ENCODE results near the gene NOS1. TPM values are rescaled to one million over a fixed set of nuclear protein-coding genes. Genes with fewer than 3 reads are reported as not detected.

Gene NOS1
- total RNA-seq, 1 experiment from 2014 or later: 0.06 TPM

GRCh38 chr12:117363953-117364486 lies 2.6 kb upstream of the NOS1 start:
- peak; percentile 51 for DNase-seq (ENCODE audit: low read depth)

GRCh38 chr12:117363056-117363662 lies 1.7 kb upstream of the NOS1 start:
- DNase-seq (ENCODE audit: low read depth): no peak

- no peak for DNase-seq (ENCODE audit: low read depth)
These were observed 965 bp upstream of the NOS1 start for GRCh38 chr12:117362391-117362790.

- DNase-seq (ENCODE audit: low read depth): no peak
These were observed 479 bp upstream of the NOS1 start for GRCh38 chr12:117361905-117362304.

GRCh38 chr12:117360551-117361346 lies 677 bp downstream of the NOS1 start:
- no peak for DNase-seq (ENCODE audit: low read depth)

GRCh38 chr12:117360222-117360550 lies 1.2 kb downstream of the NOS1 start:
- no peak for DNase-seq (ENCODE audit: low read depth)

- DNase-seq (ENCODE audit: low read depth): no peak
These were observed 2.2 kb downstream of the NOS1 start for GRCh38 chr12:117359029-117359845.

- peak; percentile 74 for DNase-seq (ENCODE audit: low read depth)
These were observed 5.4 kb downstream of the NOS1 start for GRCh38 chr12:117356048-117356447.

- no peak for DNase-seq (ENCODE audit: low read depth)
These were observed 8.5 kb downstream of the NOS1 start for GRCh38 chr12:117352883-117353282.

- DNase-seq (ENCODE audit: low read depth): no peak
These were observed 9.2 kb downstream of the NOS1 start for GRCh38 chr12:117352206-117352605.

GRCh38 chr12:117350140-117350539 lies 11.3 kb downstream of the NOS1 start:
- DNase-seq (ENCODE audit: low read depth): no peak

GRCh38 chr12:117347588-117347987 lies 13.8 kb downstream of the NOS1 start:
- no peak for DNase-seq (ENCODE audit: low read depth)

GRCh38 chr12:117344716-117345115 lies 16.7 kb downstream of the NOS1 start:
- no peak for DNase-seq (ENCODE audit: low read depth)

- no peak for DNase-seq (ENCODE audit: low read depth)
These were observed 17.6 kb downstream of the NOS1 start for GRCh38 chr12:117343849-117344248.

- DNase-seq (ENCODE audit: low read depth): no peak
These were observed 18.1 kb downstream of the NOS1 start for GRCh38 chr12:117343296-117343695.

GRCh38 chr12:117342682-117343081 lies 18.7 kb downstream of the NOS1 start:
- peak; percentile 90 for DNase-seq (ENCODE audit: low read depth)

- no peak for DNase-seq (ENCODE audit: low read depth)
These were observed 19.2 kb downstream of the NOS1 start for GRCh38 chr12:117342247-117342646.

- DNase-seq (ENCODE audit: low read depth): peak; percentile 53
These were observed 22.3 kb downstream of the NOS1 start for GRCh38 chr12:117339104-117339503.

- peak; percentile 77 for DNase-seq (ENCODE audit: low read depth)
These were observed 26.4 kb downstream of the NOS1 start for GRCh38 chr12:117334855-117335587.

GRCh38 chr12:117334051-117334450 lies 27.4 kb downstream of the NOS1 start:
- no peak for DNase-seq (ENCODE audit: low read depth)

- DNase-seq (ENCODE audit: low read depth): no peak
These were observed 28.0 kb downstream of the NOS1 start for GRCh38 chr12:117333331-117333881.
